H1 (cell line): ENCODE results near the gene PGD. TPM values are rescaled to one million over a fixed set of nuclear protein-coding genes. Genes with fewer than 3 reads are reported as not detected.
A peak's percentile ranks its signal among the peaks of the same experiment; 100 is the strongest.

ENCODE experiments used
- CTCF ChIA-PET: fragments of 300-600 bp; sonication (Branson Sonifier 250); formaldehyde crosslinking; loops from one replicate; lab custom pipeline; 2021; ENCODE audit not compliant: partially characterized antibody; lab: Charles Lee
- POLR2A ChIA-PET: fragments of 300-600 bp; sonication (Branson Sonifier 250); formaldehyde crosslinking; loops from one replicate; lab custom pipeline; 2021; ENCODE audit warnings: inconsistent platforms; ENCODE audit not compliant: partially characterized antibody; lab: Charles Lee
- DNase-seq, 2 experiments: peaks; one replicate each; pipeline versions ENCODE4 v3.0.0 to v3.0.0-alpha.2; 2010 to 2022; ENCODE audit warnings: low spot score in 2 of 2, low read depth in 1 of 2, mixed read lengths in 1 of 2
- FAIRE-seq: peaks from 2 replicates; lab custom pipeline; 2011; peaks lifted over from hg19 to GRCh38; lab: Jason Lieb, UNC
- H2AFZ ChIP-seq: 2 replicates; pipeline ENCODE4 v1.8.1; 2012; ENCODE audit warnings: low read length, inconsistent platforms
- H2AK5ac ChIP-seq: 2 replicates; pipeline ENCODE4 v1.6.1; 2013; ENCODE audit warnings: low read depth, low read length
- H2BK120ac ChIP-seq: replicated peaks from 2 replicates; pipeline ENCODE3; 2013; ENCODE audit warnings: low read depth, low read length, inconsistent platforms
- H2BK12ac ChIP-seq: 2 replicates; pipeline ENCODE4 v1.6.1; 2013; ENCODE audit warnings: low read depth, low read length
- H2BK15ac ChIP-seq: 2 replicates; pipeline ENCODE4 v1.6.1; 2013; ENCODE audit warnings: low read length
- H2BK20ac ChIP-seq: 2 replicates; pipeline ENCODE4 v1.6.1; 2013; ENCODE audit warnings: low read length
- H2BK5ac ChIP-seq: 2 replicates; pipeline ENCODE4 v1.6.1; 2013; ENCODE audit warnings: low read depth, low read length
- H3K14ac ChIP-seq: 2 replicates; pipeline ENCODE4 v1.6.1; 2013; ENCODE audit warnings: inconsistent platforms; ENCODE audit not compliant: insufficient read length
- H3K18ac ChIP-seq: 2 replicates; pipeline ENCODE4 v1.6.1; 2013; ENCODE audit warnings: low read length; ENCODE audit errors: extremely low read depth
- H3K23ac ChIP-seq: 2 replicates; pipeline ENCODE4 v1.6.1; 2013; ENCODE audit warnings: inconsistent platforms; ENCODE audit not compliant: insufficient read length
- H3K23me2 ChIP-seq: 2 replicates; pipeline ENCODE4 v1.6.1; 2013; ENCODE audit warnings: low read depth, low read length
- H3K27ac ChIP-seq: 2 replicates; pipeline ENCODE4 v1.6.1; 2011; ENCODE audit warnings: low read depth, low read length, inconsistent platforms
- H3K27me3 ChIP-seq, 4 experiments: replicated peaks in 1 of 4; 1 replicate in 1 of 4; 2 replicates in 3 of 4; pipeline versions ENCODE4 v1.6.1 to v1.8.1; 2011 to 2013; ENCODE audit warnings: low read length in 3 of 4, mild to moderate bottlenecking in 3 of 4, inconsistent platforms in 2 of 4, mixed read lengths in 2 of 4, moderate library complexity in 1 of 4; ENCODE audit not compliant: control insufficient read depth in 3 of 4, insufficient read depth in 3 of 4; ENCODE audit errors: extremely low read depth in 1 of 4
- H3K36me3 ChIP-seq, 4 experiments: 2 replicates each; pipeline versions ENCODE4 v1.6.1 to v1.8.1; 2011 to 2013; ENCODE audit warnings: mild to moderate bottlenecking in 4 of 4, low read length in 3 of 4, moderate library complexity in 2 of 4, control low read depth in 1 of 4, inconsistent platforms in 1 of 4; ENCODE audit not compliant: insufficient read depth in 4 of 4, control insufficient read depth in 2 of 4
- H3K4ac ChIP-seq: replicated peaks from 2 replicates; pipeline ENCODE3; 2013; ENCODE audit warnings: low read length, low read depth, mixed read lengths, inconsistent platforms; ENCODE audit not compliant: insufficient read length
- H3K4me1 ChIP-seq, 4 experiments: replicated peaks in 1 of 4; 1 replicate in 1 of 4; 2 replicates in 3 of 4; pipeline versions ENCODE4 v1.6.1 to v1.8.1; 2011 to 2013; ENCODE audit warnings: low read length in 3 of 4, inconsistent platforms in 2 of 4, mixed read lengths in 1 of 4; ENCODE audit not compliant: insufficient read depth in 4 of 4, control insufficient read depth in 3 of 4
- H3K4me2 ChIP-seq, 2 experiments: 2 replicates each; pipeline versions ENCODE4 v1.6.1 to v1.8.1; 2011 to 2013; ENCODE audit warnings: low read depth in 2 of 2, low read length in 2 of 2, control low read depth in 1 of 2, inconsistent platforms in 1 of 2, mild to moderate bottlenecking in 1 of 2; ENCODE audit not compliant: insufficient read depth in 1 of 2
- H3K4me3 ChIP-seq, 4 experiments: fragments of 200-600, 300-600 bp in 1 of 4; sonication (generic), shearing (Covaris generic), sonication (Bioruptor Twin) in 1 of 4; 2 replicates each; pipeline versions ENCODE4 v1.5.1 to v1.8.1; 2011 to 2016; ENCODE audit warnings: low read length in 4 of 4, low read depth in 3 of 4, control low read depth in 2 of 4, inconsistent platforms in 2 of 4, mild to moderate bottlenecking in 2 of 4, mixed read lengths in 1 of 4, moderate library complexity in 1 of 4; ENCODE audit not compliant: insufficient read depth in 2 of 4; ENCODE audit errors: extremely low read depth in 1 of 4
- H3K56ac ChIP-seq: replicated peaks from 2 replicates; pipeline ENCODE3; 2013; ENCODE audit warnings: low read depth, mild to moderate bottlenecking, mixed read lengths, low read length, inconsistent platforms; ENCODE audit not compliant: insufficient read length
- H3K79me1 ChIP-seq: 2 replicates; pipeline ENCODE4 v1.6.1; 2013; ENCODE audit warnings: low read depth, low read length, control low read depth
- H3K79me2 ChIP-seq, 2 experiments: 2 replicates each; pipeline versions ENCODE4 v1.6.1 to v1.8.1; 2012 to 2013; ENCODE audit warnings: low read length in 2 of 2, mild to moderate bottlenecking in 2 of 2, inconsistent platforms in 1 of 2; ENCODE audit not compliant: insufficient read depth in 2 of 2, control insufficient read depth in 1 of 2
- H3K9ac ChIP-seq, 4 experiments: replicated peaks in 1 of 4; 1 replicate in 1 of 4; 2 replicates in 3 of 4; pipeline versions ENCODE4 v1.6.1 to v1.8.1; 2011 to 2013; ENCODE audit warnings: low read depth in 3 of 4, low read length in 3 of 4, control low read depth in 2 of 4, mild to moderate bottlenecking in 2 of 4, moderate library complexity in 2 of 4, inconsistent platforms in 1 of 4; ENCODE audit errors: extremely low read depth in 1 of 4
- H3K9me3 ChIP-seq, 2 experiments: 2 replicates each; pipeline versions ENCODE4 v1.6.1 to v1.8.1; 2012 to 2013; ENCODE audit warnings: mild to moderate bottlenecking in 2 of 2, moderate library complexity in 2 of 2, control low read depth in 1 of 2, inconsistent platforms in 1 of 2, low read depth in 1 of 2, low read length in 1 of 2, mixed read lengths in 1 of 2; ENCODE audit not compliant: insufficient read depth in 2 of 2
- H4K20me1 ChIP-seq, 2 experiments: replicated peaks in 1 of 2; 2 replicates each; pipeline versions ENCODE3 to v1.8.1; 2011 to 2013; ENCODE audit warnings: inconsistent platforms in 2 of 2, low read length in 2 of 2, mild to moderate bottlenecking in 1 of 2; ENCODE audit not compliant: insufficient read depth in 2 of 2, control insufficient read depth in 1 of 2
- H4K5ac ChIP-seq: 2 replicates; pipeline ENCODE4 v1.6.1; 2013; ENCODE audit warnings: low read length, low read depth, mixed read lengths, inconsistent platforms; ENCODE audit not compliant: insufficient read length
- H4K8ac ChIP-seq: 2 replicates; pipeline ENCODE4 v1.8.0; 2013; ENCODE audit warnings: mild to moderate bottlenecking, moderate library complexity, low read length, inconsistent platforms; ENCODE audit not compliant: insufficient read depth; ENCODE audit errors: extremely low read depth
- H4K91ac ChIP-seq: replicated peaks from 2 replicates; pipeline ENCODE3; 2013; ENCODE audit warnings: low read length, mixed read lengths, inconsistent platforms; ENCODE audit not compliant: insufficient read length
- CBX8 ChIP-seq: fragments of 300-800, 300-1000 bp; sonication (generic); IDR thresholded peaks from 2 replicates; pipeline ENCODE4 v1.7.1; 2016; ENCODE audit warnings: low read depth, low read length, borderline replicate concordance
- CEBPB ChIP-seq: IDR thresholded peaks from 2 replicates; pipeline ENCODE4 v1.6.1; 2012; ENCODE audit warnings: low read depth, low read length
- EZH2 ChIP-seq: fragments of 200-600 bp; sonication (generic); IDR thresholded peaks from 2 replicates; pipeline ENCODE4 v1.7.1; 2012; ENCODE audit warnings: low read depth, mild to moderate bottlenecking, moderate library complexity, low read length, inconsistent platforms; ENCODE audit not compliant: severe bottlenecking
- MAX ChIP-seq: IDR thresholded peaks from 2 replicates; pipeline ENCODE4 v1.6.1; 2012; ENCODE audit warnings: inconsistent platforms
- POLR2AphosphoS5 ChIP-seq: IDR thresholded peaks from 2 replicates; pipeline ENCODE4 v1.6.1; 2011; ENCODE audit warnings: low read depth, low read length
- RFX5 ChIP-seq: IDR thresholded peaks from 2 replicates; pipeline ENCODE4 v1.6.1; 2011; ENCODE audit warnings: low read depth, low read length, improper control_type of control experiment, borderline replicate concordance
- SP1 ChIP-seq: IDR thresholded peaks from 2 replicates; pipeline ENCODE4 v1.6.1; 2011; ENCODE audit warnings: low read depth, low read length
- WGBS, 2 experiments: shearing (Covaris generic) in 1 of 2; methylation state at CpG; one replicate each; pipeline versions ENCODE4 v1.1.6 to v1.1.7; 2013 to 2015; ENCODE audit warnings: low lambda C conversion rate in 2 of 2, mixed read lengths in 2 of 2, inconsistent platforms in 1 of 2, low coverage in 1 of 2, missing lambda C conversion rate in 1 of 2; ENCODE audit not compliant: insufficient replicate concordance in 2 of 2, insufficient coverage in 1 of 2, insufficient read length in 1 of 2; ENCODE audit errors: extremely low coverage in 1 of 2, missing lambda C conversion rate in 1 of 2; 5-methylcytosine and 5-hydroxymethylcytosine counted together
- polyA plus RNA-seq, 7 experiments: library from polyadenylated mRNA; depleted of rRNA in 3 of 7; stranded (reverse) in 5 of 7; unstranded in 2 of 7; fragments of >200 nt in 5 of 7; fragments of 200-250 nt in 2 of 7; gene quantifications; 1 replicate in 5 of 7; 2 replicates in 1 of 7; 4 replicates in 1 of 7; pipeline versions ENCODE4 v1.2.1 to v1.2.3, GENCODE V29; 2011 to 2013; ENCODE audit warnings: missing spikeins in 2 of 7, mixed read lengths in 2 of 7
- total RNA-seq: library from RNA; stranded (reverse); fragmentation: NEBNext Ultra II Directional; extraction: Animal tissue kit (Norgen Biotek cat#: 25700); gene quantifications from 2 replicates; pipeline ENCODE4 v1.2.1, GENCODE V29; 2021

PGD gene
- total and polyA plus RNA-seq, 2 of the 8 experiments (the other 6 are each of a cell fraction or from before 2014, with no cell fraction given) = 191 to 331 TPM

DNA sequence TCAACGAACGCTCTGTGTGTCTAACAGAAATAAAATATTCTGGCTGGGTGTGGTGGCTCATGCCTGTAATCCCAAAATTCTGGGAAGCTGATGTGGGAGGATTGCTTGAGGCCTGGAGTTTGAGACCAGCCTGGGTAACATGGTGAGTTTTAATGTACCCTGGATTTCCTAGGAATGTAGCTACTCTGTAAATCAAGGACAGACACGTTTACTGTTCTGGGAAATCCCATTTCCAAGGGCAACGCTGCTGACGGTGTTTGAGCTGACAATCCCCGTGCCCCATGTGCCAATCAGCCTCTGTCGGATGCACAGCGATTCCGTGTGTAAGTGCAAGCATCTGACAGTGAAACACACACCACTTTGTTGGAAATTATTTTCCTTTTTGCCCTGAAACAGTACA lies 59.0 kb downstream of the PGD start:
- no peak overlapping the region for H2BK120ac ChIP-seq
- CTCF ChIA-PET = interaction anchor here (0.6 to 7.4 kb wide), 5 partner anchors 21 to 184 kb away, joined by 3 to 43 read pairs (median 6); partner anchors contain the start of gene CENPS
- POLR2A ChIA-PET = interaction anchor here (0.9 to 7.9 kb wide), 8 partner anchors 8 to 59 kb away, joined by 3 to 67 read pairs (median 14); partner anchors contain the start of genes CORT, DFFA and PGD
- no peak overlapping the region for H3K4me3 ChIP-seq
- H3K27ac ChIP-seq = no peak overlapping the region
- no peaks in the 10 kb centered on the region for H3K9me3 ChIP-seq
- H3K56ac ChIP-seq = no peak overlapping the region
- H2BK15ac ChIP-seq = no peak overlapping the region
- H4K5ac ChIP-seq = no peak overlapping the region
- H3K23me2 ChIP-seq = no peaks in the 10 kb centered on the region
- TF ChIP-seq RFX5 (no peak), CBX8 (no peak), CEBPB (no peak), MAX (no peak), POLR2AphosphoS5 (peak; percentile 40; the same call in 1 of the 2 replicates), EZH2 (no peak), SP1 (no peak)
- TF ChIP-seq, all 59 proteins: peak for 1
- Histone ChIP-seq H2BK5ac (no peak overlapping the region), H3K4ac (no peak overlapping the region), H4K20me1 (peaks cover 0 to 6% of the 10 kb centered on the region in 2 experiments), H2BK12ac (no peak overlapping the region), H3K79me2 (no peaks in the 10 kb centered on the region), H3K14ac (no peak overlapping the region), H3K36me3 (peaks cover 13 to 48% (median 21%) of the 10 kb centered on the region in 4 experiments; a peak in 7 of 8 replicates), H3K18ac (no peak overlapping the region), H3K23ac (no peak overlapping the region), H2AFZ (no peak overlapping the region), H4K8ac (no peak overlapping the region), H3K9ac (no peak overlapping the region; a peak in 1 of 7 replicates), H3K4me2 (no peak overlapping the region), H3K27me3 (no peaks in the 10 kb centered on the region), H3K4me1 (no peaks in the 10 kb centered on the region), H3K79me1 (no peaks in the 10 kb centered on the region), H2AK5ac (no peak overlapping the region), H2BK20ac (no peak overlapping the region), H4K91ac (no peak overlapping the region)
- DNase-seq = no peak
- FAIRE-seq = no peak
- 94% methylated on average over 9 of the region's 9 CpGs; no CpG with 5 or more reads in 1 of the 2 experiments for WGBS, 2 experiments
